ENCODE results near the gene LSP1. TPM values are rescaled to one million over a fixed set of nuclear protein-coding genes. Genes with fewer than 3 reads are reported as not detected.

LSP1 gene
- polyA plus RNA-seq, 4 donors: 4.5 to 45.1 (median 22.3) TPM

DNA sequence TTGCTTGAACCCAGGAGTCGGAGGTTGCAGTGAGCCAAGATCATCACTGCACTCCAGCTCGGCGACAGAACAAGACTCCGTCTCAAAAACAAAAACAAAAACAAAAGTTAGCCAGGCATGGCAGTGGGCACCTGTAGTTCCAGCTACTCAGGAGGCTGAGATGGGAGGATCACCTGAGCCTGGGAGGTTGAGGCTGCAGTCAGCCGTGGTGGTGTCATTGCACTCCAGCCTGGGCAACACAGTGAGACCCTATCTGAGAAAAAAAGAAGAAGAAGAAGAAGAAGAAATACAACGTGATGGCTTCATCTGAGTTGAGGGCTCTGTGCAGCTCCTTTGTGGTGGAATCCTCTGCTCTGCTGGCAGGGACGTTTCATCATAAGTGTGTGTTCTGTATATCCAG, 56.6 kb downstream of the LSP1 start:
- H3K36me3 ChIP-seq (ENCODE audit: control insufficient read depth in 3 of 3, insufficient read depth in 2 of 3, low read depth in 1 of 3, low read length in 3 of 3): no peaks in the 10 kb centered on the region
- 83 to 93% (median 88%) methylated on average over 7 of the region's 7 CpGs for WGBS, 3 donors
- FAIRE-seq: no peak
- H3K27me3 ChIP-seq (ENCODE audit: control insufficient read depth in 3 of 3, insufficient read depth in 3 of 3, low read length in 3 of 3): no peaks in the 10 kb centered on the region
- H3K27ac ChIP-seq (ENCODE audit: low read depth in 1 of 3, low read length in 2 of 3): no peak overlapping the region
- H3K9me3 ChIP-seq (ENCODE audit: control insufficient read depth in 2 of 2, insufficient read depth in 1 of 2, low read depth in 1 of 2, low read length in 1 of 2): no peaks in the 10 kb centered on the region
- H3K4me1 ChIP-seq (ENCODE audit: control insufficient read depth in 3 of 3, insufficient read depth in 2 of 3, low read depth in 1 of 3, low read length in 2 of 3): peaks cover 0 to 8% (median 0%) of the 10 kb centered on the region in 3 donors
- H3K4me3 ChIP-seq (ENCODE audit: low read depth in 1 of 3, low read length in 3 of 3): no peak overlapping the region
- no peak for DNase-seq

GRCh38 chr11:1912289-1912878, 59.5 kb downstream of the LSP1 start:
- WGBS, 3 donors: 73 to 82% (median 79%) methylated on average over 13 of the region's 13 CpGs
- no peak overlapping the region for H3K27ac ChIP-seq (ENCODE audit: low read depth in 1 of 3, low read length in 2 of 3)

GRCh38 chr11:1913271-1914060, 60.6 kb downstream of the LSP1 start:
- Histone ChIP-seq H3K9me3 (ENCODE audit: control insufficient read depth in 2 of 2, insufficient read depth in 1 of 2, low read depth in 1 of 2, low read length in 1 of 2) (no peaks in the 10 kb centered on the region), H3K27me3 (ENCODE audit: control insufficient read depth in 3 of 3, insufficient read depth in 3 of 3, low read length in 3 of 3) (no peaks in the 10 kb centered on the region), H3K27ac (ENCODE audit: low read depth in 1 of 3, low read length in 2 of 3) (no peak overlapping the region), H3K36me3 (ENCODE audit: control insufficient read depth in 3 of 3, insufficient read depth in 2 of 3, low read depth in 1 of 3, low read length in 3 of 3) (no peaks in the 10 kb centered on the region), H3K4me3 (ENCODE audit: low read depth in 1 of 3, low read length in 3 of 3) (no peak overlapping the region), H3K4me1 (ENCODE audit: control insufficient read depth in 3 of 3, insufficient read depth in 2 of 3, low read depth in 1 of 3, low read length in 2 of 3) (no peaks in the 10 kb centered on the region)
- DNase-seq: no peak
- whole genome bisulfite sequencing, 3 donors: 81 to 88% (median 84%) methylated on average over 29 to 31 of the region's 31 CpGs
- FAIRE-seq: no peak

More at GRCh38 chr11:1912289-1912878, 59.5 kb downstream of the LSP1 start:
- DNase-seq (no peak), FAIRE-seq (no peak)
- Histone ChIP-seq H3K4me3 (ENCODE audit: low read depth in 1 of 3, low read length in 3 of 3) (no peak overlapping the region), H3K36me3 (ENCODE audit: control insufficient read depth in 3 of 3, insufficient read depth in 2 of 3, low read depth in 1 of 3, low read length in 3 of 3) (no peaks in the 10 kb centered on the region), H3K27me3 (ENCODE audit: control insufficient read depth in 3 of 3, insufficient read depth in 3 of 3, low read length in 3 of 3) (no peaks in the 10 kb centered on the region), H3K9me3 (ENCODE audit: control insufficient read depth in 2 of 2, insufficient read depth in 1 of 2, low read depth in 1 of 2, low read length in 1 of 2) (no peaks in the 10 kb centered on the region), H3K4me1 (ENCODE audit: control insufficient read depth in 3 of 3, insufficient read depth in 2 of 3, low read depth in 1 of 3, low read length in 2 of 3) (no peaks in the 10 kb centered on the region)

DNA sequence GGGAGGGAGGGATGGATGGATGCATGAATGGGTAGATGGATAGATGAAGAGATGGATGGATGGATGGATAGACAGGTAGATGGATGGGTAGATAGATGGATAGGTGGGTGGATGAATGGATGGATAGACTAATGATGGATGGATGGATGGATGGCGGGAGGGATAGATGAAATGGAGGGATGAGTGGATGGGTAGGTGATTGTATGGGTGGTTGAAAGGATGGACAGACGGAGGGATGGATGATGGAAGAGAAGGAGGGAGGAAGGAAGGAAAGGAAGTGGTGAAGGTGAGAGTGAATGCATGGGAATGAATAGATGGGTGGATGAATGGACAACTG, 62.9 kb downstream of the LSP1 start:
- no peaks in the 10 kb centered on the region for H3K9me3 ChIP-seq (ENCODE audit: control insufficient read depth in 2 of 2, insufficient read depth in 1 of 2, low read depth in 1 of 2, low read length in 1 of 2)
- 86 to 97% (median 96%) methylated on average over 2 of the region's 2 CpGs for WGBS, 3 donors
- DNase-seq: no peak
- no peak overlapping the region for H3K27ac ChIP-seq (ENCODE audit: low read depth in 1 of 3, low read length in 2 of 3)
- no peaks in the 10 kb centered on the region for H3K36me3 ChIP-seq (ENCODE audit: control insufficient read depth in 3 of 3, insufficient read depth in 2 of 3, low read depth in 1 of 3, low read length in 3 of 3)
- H3K27me3 ChIP-seq (ENCODE audit: control insufficient read depth in 3 of 3, insufficient read depth in 3 of 3, low read length in 3 of 3): no peaks in the 10 kb centered on the region
- FAIRE-seq: no peak
- H3K4me3 ChIP-seq (ENCODE audit: low read depth in 1 of 3, low read length in 3 of 3): no peak overlapping the region
- no peaks in the 10 kb centered on the region for H3K4me1 ChIP-seq (ENCODE audit: control insufficient read depth in 3 of 3, insufficient read depth in 2 of 3, low read depth in 1 of 3, low read length in 2 of 3)

DNA sequence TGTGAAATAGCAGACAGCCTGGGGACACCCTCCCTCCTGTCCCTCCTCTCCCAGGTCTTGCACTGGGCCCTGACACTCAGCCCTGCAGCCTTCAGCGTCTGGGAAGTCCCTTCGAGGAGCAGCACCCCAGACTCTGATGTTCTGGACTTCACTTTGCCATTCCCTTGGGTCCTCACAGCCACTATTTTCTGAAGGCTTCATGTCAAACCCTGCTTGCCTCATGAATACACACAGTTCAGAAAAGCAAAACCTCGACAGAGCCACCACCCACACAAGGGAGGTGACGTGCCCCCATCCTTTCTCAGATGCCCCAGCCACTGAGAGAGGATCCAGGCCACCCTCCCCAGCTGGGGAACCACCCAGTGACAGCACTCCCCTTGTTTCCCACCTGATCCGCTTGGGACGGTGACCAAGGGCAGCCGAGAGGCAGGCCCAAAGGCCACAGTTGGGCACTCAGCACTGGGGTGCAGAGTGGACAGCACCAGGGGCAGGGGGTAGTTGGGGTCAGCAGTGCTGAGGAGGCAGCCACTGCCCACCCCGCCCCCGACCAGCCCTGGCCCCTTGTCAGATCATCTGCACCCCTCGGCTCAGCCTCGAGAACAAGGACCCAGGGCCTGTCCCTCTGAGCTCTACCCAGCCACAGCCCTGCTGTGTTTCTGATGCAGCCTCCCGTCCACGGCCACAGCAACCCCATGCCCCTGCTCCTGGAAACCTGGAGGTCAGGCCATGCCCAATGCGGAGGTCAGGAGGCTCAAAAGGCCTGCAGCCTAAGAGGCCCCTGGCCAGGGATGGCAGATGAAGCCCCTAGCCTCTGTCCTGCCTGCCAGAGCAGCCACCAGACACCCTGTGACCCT, 63.5 kb downstream of the LSP1 start:
- DNase-seq (no peak), FAIRE-seq (no peak)
- Histone ChIP-seq H3K4me1 (ENCODE audit: control insufficient read depth in 3 of 3, insufficient read depth in 2 of 3, low read depth in 1 of 3, low read length in 2 of 3) (no peaks in the 10 kb centered on the region), H3K36me3 (ENCODE audit: control insufficient read depth in 3 of 3, insufficient read depth in 2 of 3, low read depth in 1 of 3, low read length in 3 of 3) (no peaks in the 10 kb centered on the region), H3K9me3 (ENCODE audit: control insufficient read depth in 2 of 2, insufficient read depth in 1 of 2, low read depth in 1 of 2, low read length in 1 of 2) (no peaks in the 10 kb centered on the region), H3K4me3 (ENCODE audit: low read depth in 1 of 3, low read length in 3 of 3) (no peak overlapping the region), H3K27me3 (ENCODE audit: control insufficient read depth in 3 of 3, insufficient read depth in 3 of 3, low read length in 3 of 3) (no peaks in the 10 kb centered on the region), H3K27ac (ENCODE audit: low read depth in 1 of 3, low read length in 2 of 3) (no peak overlapping the region)
- 60 to 79% (median 69%) methylated on average over 13 to 14 of the region's 14 CpGs for WGBS, 3 donors

- FAIRE-seq: no peak
Measured at GRCh38 chr11:1916986-1917522, 64.2 kb downstream of the LSP1 start.

GRCh38 chr11:1917523-1918435, 64.9 kb downstream of the LSP1 start:
- Histone ChIP-seq H3K36me3 (ENCODE audit: control insufficient read depth in 3 of 3, insufficient read depth in 2 of 3, low read depth in 1 of 3, low read length in 3 of 3) (no peaks in the 10 kb centered on the region), H3K27ac (ENCODE audit: low read depth in 1 of 3, low read length in 2 of 3) (no peak overlapping the region), H3K27me3 (ENCODE audit: control insufficient read depth in 3 of 3, insufficient read depth in 3 of 3, low read length in 3 of 3) (no peaks in the 10 kb centered on the region), H3K4me3 (ENCODE audit: low read depth in 1 of 3, low read length in 3 of 3) (no peak overlapping the region), H3K9me3 (ENCODE audit: control insufficient read depth in 2 of 2, insufficient read depth in 1 of 2, low read depth in 1 of 2, low read length in 1 of 2) (no peaks in the 10 kb centered on the region), H3K4me1 (ENCODE audit: control insufficient read depth in 3 of 3, insufficient read depth in 2 of 3, low read depth in 1 of 3, low read length in 2 of 3) (no peaks in the 10 kb centered on the region)
- 58 to 72% (median 61%) methylated on average over 28 to 34 of the region's 34 CpGs for WGBS, 3 donors
- DNase-seq (no peak), FAIRE-seq (no peak)

More at GRCh38 chr11:1916986-1917522, 64.2 kb downstream of the LSP1 start:
- H3K4me3 ChIP-seq (ENCODE audit: low read depth in 1 of 3, low read length in 3 of 3): no peak overlapping the region
- no peaks in the 10 kb centered on the region for H3K27me3 ChIP-seq (ENCODE audit: control insufficient read depth in 3 of 3, insufficient read depth in 3 of 3, low read length in 3 of 3)
- no peak for DNase-seq
- no peaks in the 10 kb centered on the region for H3K36me3 ChIP-seq (ENCODE audit: control insufficient read depth in 3 of 3, insufficient read depth in 2 of 3, low read depth in 1 of 3, low read length in 3 of 3)
- no peak overlapping the region for H3K27ac ChIP-seq (ENCODE audit: low read depth in 1 of 3, low read length in 2 of 3)
- no peaks in the 10 kb centered on the region for H3K4me1 ChIP-seq (ENCODE audit: control insufficient read depth in 3 of 3, insufficient read depth in 2 of 3, low read depth in 1 of 3, low read length in 2 of 3)
- no peaks in the 10 kb centered on the region for H3K9me3 ChIP-seq (ENCODE audit: control insufficient read depth in 2 of 2, insufficient read depth in 1 of 2, low read depth in 1 of 2, low read length in 1 of 2)
- 60 to 66% (median 63%) methylated on average over 6 to 8 of the region's 8 CpGs for WGBS, 3 donors

All from small intestine (tissue), 7 donors.